ENCODE measurements around the gene CNKSR1.

The CNKSR1 gene

GRCh38 chr1:26161415-26162219, 15.7 kb upstream of the CNKSR1 start:
- DNase-seq = peak; percentile 26

- DNase-seq = no peak
Measured at GRCh38 chr1:26162220-26162709, 15.0 kb upstream of the CNKSR1 start.

- no peak for DNase-seq
Measured at GRCh38 chr1:26163684-26164035, 13.6 kb upstream of the CNKSR1 start.

GRCh38 chr1:26164036-26164860, 13.0 kb upstream of the CNKSR1 start:
- DNase-seq = no peak

GRCh38 chr1:26164861-26165842, 12.1 kb upstream of the CNKSR1 start:
- DNase-seq = no peak

GRCh38 chr1:26166719-26167281, 10.5 kb upstream of the CNKSR1 start:
- DNase-seq = no peak

- peak; percentile 54 for DNase-seq
Measured at GRCh38 chr1:26168410-26169197, 8.7 kb upstream of the CNKSR1 start, which contains the start of gene C1orf232. C1orf232 (minus strand) TSS chr1:26168963; CDS start chr1:26168499, 464 bp downstream.

- DNase-seq = peak; percentile 47
Measured at GRCh38 chr1:26169198-26169554, 8.1 kb upstream of the CNKSR1 start.

- DNase-seq = peak; percentile 85
Measured at GRCh38 chr1:26169669-26170471, 7.4 kb upstream of the CNKSR1 start, which contains the start of gene ZNF593. ZNF593 (plus strand) TSS chr1:26169908; CDS start chr1:26169984, 76 bp downstream.

- DNase-seq = no peak
Measured at GRCh38 chr1:26170472-26170821, 6.8 kb upstream of the CNKSR1 start.

GRCh38 chr1:26171084-26172072, 5.9 kb upstream of the CNKSR1 start, which contains the start of gene ZNF593OS:
ZNF593OS (minus strand) TSS chr1:26171832; CDS start chr1:26171661, 171 bp downstream.
- no peak for DNase-seq

- DNase-seq = no peak
Measured at GRCh38 chr1:26175346-26175745, 1.9 kb upstream of the CNKSR1 start.

- no peak for DNase-seq
Measured at GRCh38 chr1:26180010-26180506, 2.8 kb downstream of the CNKSR1 start.

GRCh38 chr1:26181586-26182382, 4.5 kb downstream of the CNKSR1 start:
- DNase-seq = no peak

GRCh38 chr1:26182383-26182696, 5.0 kb downstream of the CNKSR1 start:
- DNase-seq = no peak

GRCh38 chr1:26184086-26184485, 6.8 kb downstream of the CNKSR1 start:
- DNase-seq = no peak

GRCh38 chr1:26184883-26185282, 7.6 kb downstream of the CNKSR1 start:
- no peak for DNase-seq

- DNase-seq = no peak
Measured at GRCh38 chr1:26187882-26188281, 10.6 kb downstream of the CNKSR1 start.

All from NCI-H510A treated with DMSO at 0.1 percent for 48 hours (cell line).